Measurements from ENCODE around the gene CISD3. TPM values are rescaled to one million over a fixed set of nuclear protein-coding genes. Genes with fewer than 3 reads are reported as not detected.

CISD3 gene
- polyA plus RNA-seq, 1 donor, result 9.7 TPM

DNA sequence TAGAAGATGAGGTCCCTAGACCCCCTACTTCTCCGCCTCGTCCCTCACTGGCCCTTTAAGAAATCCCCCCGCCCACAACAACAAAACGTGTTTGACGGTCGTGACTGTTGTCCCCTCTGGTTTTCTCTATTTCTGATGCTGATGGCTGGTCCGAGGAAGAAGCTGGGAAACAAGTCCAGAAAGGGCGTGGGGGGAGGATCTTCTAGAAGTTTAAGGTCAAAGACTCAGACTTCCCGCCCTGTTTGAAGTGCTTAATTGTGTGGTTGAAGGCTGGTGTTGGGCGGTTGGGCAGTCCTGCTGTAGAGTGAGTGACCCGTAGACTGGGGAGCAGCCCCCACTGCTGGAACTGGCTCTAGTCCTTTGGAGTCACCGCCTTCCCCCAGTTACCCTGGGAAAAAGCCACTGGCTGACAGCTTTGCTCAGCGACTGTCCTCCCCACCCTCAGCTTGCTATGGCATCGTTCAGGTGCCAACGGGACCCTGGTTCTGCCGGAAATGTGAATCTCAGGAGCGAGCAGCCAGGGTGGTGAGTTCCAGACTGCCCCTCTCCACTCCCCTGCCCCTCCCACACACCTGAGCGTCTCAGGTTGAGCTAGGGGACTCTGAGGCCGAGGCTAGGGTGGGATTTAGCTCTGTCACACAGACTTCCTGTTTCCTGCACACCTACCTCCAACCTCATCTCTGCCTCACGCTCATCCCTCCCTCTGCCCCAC, 23.5 kb upstream of the CISD3 start:
- DNase-seq, result no peak

DNA sequence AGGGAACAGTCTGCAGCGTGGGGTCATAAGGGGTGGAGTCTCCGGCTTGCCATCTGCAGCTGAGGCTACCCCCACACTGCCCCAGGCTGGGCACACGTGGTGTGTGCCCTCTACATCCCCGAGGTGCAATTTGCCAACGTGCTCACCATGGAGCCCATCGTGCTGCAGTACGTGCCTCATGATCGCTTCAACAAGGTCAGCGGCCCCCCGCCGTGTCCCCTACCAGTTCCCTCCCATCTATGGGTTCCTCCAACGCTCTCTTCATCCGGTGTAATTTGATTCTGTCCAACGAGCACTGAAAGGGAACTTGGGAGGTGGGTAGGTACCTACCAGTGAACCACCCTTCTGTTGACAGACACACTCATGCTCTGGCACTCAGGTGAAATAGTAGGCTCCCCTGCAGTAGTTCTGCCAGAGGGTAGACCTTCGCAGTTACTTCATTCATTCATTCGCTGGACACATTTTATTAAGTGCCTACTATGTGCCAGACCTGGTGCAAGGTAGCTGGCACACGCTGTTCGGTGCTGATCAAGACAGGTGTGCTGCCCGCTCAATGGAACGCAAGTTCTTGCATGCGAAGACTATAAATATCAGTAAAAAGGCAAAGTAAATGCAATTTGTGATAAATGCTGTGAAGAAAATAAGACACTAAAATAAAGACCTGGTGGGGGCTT, 22.3 kb upstream of the CISD3 start:
- no peak for DNase-seq

DNA sequence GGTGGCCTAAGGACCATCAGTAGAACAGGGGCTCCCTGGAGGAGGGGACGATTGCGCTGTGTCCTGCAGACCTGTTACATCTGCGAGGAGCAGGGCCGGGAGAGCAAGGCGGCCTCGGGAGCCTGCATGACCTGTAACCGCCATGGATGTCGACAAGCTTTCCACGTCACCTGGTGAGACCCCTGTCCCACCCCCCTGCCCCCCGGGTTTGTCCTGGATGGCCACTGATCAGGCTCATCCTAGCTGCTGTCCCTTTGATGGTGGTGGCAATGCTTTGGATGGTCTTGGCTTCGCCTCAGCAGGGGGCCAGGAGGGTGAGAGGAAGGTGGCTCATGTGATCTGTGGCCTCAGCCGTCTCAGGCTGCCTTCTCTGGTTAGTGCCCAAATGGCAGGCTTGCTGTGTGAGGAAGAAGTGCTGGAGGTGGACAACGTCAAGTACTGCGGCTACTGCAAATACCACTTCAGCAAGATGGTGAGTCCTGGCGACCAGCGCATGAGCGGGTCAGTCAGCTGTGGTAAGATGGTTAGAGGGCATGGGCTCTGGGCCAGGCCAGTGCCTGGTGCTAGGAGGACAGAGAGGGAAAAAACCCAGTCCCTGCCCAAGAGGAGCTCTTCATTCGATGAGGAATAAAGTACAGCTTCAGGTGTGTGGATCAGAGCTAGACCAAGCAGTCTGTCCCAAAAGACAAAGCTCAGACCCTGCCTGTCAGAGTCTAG, 20.9 kb upstream of the CISD3 start:
- no peak for DNase-seq

DNA sequence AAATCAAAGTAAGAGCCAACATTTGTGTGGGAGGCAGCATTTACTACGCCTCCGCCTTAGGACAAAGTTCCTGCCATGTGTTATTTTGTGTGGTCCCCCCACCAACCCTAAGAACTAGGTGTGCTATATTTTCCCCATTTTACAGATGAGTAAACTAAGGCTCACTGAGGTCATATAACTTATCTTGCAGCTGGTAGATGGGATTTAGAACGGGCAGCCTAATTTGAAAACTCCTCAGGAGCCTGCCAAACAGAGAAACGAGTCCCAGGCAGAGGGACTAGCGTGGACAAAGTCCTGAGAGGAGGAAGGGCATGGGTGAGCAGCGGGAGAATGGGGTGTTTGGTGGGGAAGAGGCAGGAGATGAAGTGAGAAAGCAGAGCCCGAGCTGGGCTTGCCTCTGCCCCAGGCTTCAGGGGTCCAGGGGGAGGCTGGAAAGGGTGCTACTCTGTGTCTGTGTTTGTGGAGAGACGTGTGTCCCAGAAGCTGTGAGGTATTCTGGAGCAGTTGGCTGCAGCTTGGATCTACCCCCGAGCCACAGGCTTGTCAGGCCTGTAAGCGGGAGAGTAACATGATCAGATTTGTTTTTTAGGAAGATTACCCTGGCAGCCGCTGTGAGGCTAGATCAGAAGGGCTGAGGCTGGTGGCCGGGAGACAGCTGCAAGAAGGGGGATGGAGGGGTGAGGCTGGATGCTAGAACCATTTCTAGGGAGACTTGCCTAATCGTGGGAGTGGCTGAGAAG, 20.1 kb upstream of the CISD3 start:
- DNase-seq, result no peak

DNA sequence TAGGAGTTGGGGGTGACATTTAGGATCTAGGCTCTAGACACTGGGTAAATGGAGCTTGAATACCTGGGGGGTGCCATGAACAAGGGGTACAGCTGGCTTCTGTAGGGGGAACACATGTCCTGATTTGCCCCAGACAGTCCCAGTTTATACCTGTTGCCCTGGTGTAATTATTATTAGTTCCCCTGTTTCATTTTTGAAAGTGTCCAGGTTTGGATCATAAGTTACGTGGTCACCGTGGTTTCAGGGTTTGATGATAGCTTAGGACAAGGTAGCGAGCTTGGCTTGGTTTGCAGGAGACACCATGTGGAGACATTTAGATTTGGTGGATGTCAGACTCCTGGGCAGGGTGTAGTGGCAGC, 19.6 kb upstream of the CISD3 start:
- DNase-seq, result no peak

DNA sequence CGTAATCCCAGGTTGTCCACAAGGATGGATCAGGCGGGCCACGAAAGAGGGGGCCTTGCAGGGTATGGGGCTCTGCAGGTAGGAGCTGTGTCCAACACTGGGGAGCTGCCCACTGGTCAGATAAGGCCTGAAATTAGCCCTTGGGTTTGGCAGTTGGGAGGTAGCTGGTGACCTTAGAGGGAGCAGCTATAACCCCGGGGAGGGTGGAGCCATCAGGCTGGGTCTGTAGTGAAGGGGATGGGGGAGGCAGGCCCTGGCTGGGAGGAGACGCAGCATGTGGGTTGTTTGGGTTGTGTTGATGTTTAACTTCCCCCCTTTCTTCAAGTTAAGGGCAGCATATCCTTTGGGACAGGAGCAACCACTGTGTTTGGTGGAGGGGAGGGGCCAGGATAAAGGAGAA, 19.2 kb upstream of the CISD3 start:
- no peak for DNase-seq

DNA sequence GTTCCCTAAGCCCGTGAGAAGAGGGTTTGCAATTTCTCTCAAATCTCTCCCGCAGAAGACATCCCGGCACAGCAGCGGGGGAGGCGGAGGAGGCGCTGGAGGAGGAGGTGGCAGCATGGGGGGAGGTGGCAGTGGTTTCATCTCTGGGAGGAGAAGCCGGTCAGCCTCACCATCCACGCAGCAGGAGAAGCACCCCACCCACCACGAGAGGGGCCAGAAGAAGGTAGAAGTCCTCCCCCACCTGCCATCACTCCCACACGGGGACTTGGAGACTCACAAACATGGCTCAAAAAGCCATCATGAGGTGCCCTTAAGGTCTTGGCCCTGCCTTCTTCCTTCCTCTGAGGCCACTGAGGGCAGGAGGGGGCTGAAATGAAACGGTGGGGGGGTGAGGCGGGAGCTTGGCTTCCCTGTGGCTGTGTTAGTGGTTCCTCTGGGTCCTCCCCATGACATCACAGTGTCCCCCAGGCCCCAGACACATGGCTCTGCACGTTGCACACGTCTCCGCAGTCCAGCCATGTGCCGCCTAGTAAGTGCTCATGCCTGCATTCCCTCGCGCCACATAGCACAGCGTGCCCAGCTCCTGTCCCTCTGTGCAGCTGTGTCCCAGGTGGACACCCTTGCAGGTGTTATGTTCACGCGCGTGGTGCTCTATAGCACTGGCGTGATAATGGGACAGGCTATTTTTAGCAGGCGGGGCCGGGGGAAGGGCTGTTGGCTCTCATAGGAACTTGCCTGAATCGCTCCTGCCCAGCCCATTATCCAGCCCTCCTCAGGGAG, 18.2 kb upstream of the CISD3 start:
- DNase-seq, result no peak

DNA sequence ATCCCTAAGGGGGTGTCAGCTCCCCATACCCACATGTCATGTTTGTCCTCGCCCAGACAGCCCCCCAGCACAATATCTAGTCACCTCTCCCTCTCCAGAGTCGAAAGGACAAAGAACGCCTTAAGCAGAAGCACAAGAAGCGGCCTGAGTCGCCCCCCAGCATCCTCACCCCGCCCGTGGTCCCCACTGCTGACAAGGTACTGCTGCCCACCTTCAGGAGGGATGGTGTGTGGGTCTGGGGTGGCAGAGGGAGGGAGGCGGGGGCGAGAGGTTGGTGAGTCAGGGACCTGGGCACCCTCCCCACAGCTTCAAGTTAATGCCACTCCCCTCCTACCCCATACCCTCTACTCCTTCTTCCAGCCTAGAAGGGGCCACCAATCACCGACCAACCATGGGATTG, 17.5 kb upstream of the CISD3 start:
- no peak for DNase-seq

DNA sequence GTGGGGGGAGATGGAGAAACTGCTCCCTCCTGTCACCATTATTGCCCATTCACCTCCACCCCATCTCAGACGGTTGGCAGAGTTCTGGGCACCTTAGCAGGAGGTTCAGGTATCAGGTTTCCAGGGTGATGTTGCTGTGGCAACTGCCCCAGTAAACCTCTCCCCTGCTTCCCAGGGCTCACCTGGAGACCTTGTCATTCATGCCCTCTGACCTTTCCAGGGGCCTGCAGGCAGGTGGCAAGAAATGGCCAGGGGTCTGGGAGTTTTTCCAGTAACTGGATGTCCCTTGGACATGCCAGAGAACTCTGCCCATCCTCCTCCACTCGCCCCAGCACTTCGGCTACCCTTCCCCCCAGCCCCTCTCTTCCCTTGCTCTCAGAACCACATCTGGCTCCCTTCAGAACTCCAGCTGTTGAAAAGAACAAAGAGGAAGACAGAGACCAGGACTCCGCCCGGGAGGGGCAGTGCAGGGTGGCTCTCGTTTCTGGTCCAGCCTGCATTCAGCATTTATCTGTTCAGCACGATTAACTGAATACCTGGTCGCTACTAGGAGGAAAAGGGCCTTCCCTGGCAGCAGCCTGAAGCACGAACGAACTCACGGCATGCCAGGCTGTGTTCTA, 16.6 kb upstream of the CISD3 start:
- no peak for DNase-seq

DNA sequence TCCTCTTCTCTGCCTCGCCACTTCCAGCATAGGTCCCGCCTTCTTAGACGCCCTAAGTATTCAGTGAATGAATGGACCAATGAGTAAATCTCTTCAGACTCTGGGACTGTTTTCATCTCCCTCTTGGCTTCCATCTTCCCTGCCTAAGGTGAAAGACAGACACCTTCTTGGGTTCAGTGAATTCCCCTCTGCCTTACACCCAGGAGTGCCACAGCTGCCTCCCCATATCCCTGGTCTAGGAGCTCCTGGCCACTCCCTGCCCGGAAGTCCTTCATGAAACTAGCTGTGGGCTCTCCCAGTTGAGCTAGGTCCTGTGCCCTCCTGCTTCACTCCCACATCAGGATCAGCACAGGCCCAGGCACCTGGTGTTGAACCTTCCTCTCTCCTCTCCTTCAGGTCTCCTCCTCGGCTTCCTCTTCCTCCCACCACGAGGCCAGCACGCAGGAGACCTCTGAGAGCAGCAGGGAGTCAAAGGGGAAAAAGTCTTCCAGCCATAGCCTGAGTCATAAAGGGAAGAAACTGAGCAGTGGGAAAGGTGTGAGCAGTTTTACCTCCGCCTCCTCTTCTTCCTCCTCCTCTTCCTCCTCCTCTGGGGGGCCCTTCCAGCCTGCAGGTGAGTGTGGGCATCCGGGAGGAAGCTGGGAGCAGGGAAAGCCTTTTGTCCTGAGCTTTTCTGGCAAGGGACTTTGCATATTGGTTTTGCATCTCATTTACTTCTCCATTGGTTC, 14.8 kb upstream of the CISD3 start:
- no peak for DNase-seq

DNA sequence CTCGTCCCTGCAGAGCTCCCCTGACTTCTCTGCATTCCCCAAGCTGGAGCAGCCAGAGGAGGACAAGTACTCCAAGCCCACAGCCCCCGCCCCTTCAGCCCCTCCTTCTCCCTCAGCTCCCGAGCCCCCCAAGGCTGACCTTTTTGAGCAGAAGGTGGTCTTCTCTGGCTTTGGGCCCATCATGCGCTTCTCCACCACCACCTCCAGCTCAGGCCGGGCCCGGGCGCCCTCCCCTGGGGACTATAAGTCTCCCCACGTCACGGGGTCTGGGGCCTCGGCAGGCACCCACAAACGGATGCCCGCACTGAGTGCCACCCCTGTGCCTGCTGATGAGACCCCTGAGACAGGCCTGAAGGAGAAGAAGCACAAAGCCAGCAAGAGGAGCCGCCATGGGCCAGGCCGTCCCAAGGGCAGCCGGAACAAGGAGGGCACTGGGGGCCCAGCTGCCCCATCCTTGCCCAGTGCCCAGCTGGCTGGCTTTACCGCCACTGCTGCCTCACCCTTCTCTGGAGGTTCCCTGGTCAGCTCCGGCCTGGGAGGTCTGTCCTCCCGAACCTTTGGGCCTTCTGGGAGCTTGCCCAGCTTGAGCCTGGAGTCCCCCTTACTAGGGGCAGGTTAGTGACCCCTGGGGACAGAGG, 13.7 kb upstream of the CISD3 start:
- no peak for DNase-seq

DNA sequence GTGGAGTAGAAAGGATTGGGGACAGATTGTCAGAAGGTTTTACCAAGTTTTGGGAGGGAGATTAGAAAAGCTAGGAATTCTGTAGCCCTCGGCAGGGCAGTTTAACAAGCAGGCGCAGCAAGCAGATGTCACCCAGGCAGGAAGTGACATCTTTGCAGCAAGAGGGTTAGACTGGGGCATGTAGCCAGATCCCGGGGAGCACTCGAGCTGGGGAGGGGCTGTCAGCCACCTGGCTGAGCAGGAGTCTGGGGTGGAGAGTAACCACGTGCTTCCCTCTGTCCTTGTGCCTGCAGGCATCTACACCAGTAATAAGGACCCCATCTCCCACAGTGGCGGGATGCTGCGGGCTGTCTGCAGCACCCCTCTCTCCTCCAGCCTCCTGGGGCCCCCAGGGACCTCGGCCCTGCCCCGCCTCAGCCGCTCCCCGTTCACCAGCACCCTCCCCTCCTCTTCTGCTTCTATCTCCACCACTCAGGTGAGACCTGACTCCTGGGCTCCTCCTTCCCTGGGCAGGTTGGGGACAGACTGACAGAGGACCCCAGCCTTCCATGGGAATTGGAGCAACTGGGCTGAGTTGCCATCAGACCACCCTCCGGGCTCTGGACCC, 12.9 kb upstream of the CISD3 start:
- no peak for DNase-seq

DNA sequence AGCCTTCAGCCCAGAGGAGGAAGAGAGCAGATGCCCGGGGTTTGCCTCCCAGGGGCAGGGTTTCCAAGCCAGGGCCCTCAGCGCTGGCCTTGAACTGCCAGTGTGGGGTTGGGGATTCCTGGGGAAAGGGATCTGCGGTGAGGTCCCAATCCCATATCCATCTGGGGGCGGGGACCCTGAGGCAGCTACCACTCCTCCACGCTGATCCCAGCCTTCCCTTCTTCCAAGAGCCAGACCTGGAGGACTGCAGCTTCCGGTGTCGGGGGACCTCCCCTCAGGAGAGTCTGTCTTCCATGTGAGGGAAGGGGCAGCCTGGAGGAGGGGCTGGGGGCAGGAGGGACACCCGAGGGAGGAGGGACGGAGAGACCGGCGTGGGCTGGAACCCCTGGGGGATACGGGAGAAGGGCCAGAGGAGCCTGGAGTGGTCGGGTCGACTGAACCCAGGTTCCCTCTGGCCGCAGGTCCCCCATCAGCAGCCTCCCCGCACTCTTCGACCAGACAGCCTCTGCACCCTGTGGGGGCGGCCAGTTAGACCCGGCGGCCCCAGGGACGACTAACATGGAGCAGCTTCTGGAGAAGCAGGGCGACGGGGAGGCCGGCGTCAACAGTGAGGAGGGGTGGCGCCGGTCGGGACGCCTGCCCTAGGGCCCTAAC, 10.7 kb upstream of the CISD3 start:
- DNase-seq, result no peak

DNA sequence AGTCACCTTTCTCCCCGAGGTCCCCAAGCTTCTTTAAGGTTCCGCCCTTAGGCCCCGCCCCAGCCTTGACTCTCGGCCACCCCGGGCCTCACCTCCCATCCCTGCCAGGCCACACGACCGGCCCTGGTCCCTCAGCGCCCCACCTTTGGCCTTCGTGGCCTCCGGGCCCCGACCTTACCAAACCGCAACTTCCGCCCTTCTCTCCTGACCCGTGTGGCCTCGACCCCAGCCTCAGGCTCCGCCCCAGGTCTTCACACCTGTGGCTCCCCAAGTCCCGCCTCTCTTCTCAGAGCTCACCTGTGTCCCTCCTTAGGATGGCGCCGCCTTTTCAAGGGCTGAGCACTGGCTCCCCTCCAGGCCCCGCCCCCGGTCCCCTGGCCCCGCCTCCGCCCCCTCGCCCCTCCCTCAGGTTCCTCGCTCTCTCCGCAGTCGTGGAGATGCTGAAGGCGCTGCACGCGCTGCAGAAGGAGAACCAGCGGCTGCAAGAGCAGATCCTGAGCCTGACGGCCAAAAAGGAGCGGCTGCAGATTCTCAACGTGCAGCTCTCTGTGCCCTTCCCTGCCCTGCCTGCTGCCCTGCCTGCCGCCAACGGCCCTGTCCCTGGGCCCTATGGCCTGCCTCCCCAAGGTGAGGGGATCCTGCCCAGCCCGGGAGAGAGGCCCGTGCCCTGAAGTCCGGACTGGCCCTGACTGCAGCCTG, 10.0 kb upstream of the CISD3 start:
- DNase-seq, result no peak

DNA sequence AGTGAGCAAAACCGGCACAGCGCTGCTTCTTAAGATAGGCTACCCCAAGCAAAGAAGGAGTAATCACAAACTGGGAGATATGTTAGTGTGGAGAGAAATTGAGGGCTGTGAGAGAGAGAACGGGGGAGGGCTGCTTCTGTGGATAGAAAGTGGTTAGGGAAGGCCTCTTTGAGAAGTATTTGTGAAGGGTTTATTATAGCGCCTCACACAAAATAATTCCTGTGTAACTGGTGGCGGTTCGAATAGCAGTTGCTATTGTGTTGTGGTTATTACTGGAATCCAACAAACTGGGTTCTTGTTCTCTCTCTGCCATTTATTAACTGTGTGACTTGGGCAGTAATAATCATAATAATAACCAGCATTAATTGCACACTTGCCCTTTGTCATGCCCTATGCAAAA, 9.2 kb upstream of the CISD3 start:
- DNase-seq, result no peak

DNA sequence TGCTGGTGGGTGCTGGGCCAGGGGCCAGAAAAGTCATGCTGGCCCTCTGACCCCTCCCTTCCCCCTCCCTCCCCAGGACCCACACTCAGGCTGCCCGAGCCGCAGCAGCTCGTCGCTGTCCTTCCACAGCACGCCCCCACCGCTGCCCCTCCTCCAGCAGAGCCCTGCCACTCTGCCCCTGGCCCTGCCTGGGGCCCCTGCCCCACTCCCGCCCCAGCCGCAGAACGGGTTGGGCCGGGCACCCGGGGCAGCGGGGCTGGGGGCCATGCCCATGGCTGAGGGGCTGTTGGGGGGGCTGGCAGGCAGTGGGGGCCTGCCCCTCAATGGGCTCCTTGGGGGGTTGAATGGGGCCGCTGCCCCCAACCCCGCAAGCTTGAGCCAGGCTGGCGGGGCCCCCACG, 8.3 kb upstream of the CISD3 start:
- DNase-seq, result no peak

DNA sequence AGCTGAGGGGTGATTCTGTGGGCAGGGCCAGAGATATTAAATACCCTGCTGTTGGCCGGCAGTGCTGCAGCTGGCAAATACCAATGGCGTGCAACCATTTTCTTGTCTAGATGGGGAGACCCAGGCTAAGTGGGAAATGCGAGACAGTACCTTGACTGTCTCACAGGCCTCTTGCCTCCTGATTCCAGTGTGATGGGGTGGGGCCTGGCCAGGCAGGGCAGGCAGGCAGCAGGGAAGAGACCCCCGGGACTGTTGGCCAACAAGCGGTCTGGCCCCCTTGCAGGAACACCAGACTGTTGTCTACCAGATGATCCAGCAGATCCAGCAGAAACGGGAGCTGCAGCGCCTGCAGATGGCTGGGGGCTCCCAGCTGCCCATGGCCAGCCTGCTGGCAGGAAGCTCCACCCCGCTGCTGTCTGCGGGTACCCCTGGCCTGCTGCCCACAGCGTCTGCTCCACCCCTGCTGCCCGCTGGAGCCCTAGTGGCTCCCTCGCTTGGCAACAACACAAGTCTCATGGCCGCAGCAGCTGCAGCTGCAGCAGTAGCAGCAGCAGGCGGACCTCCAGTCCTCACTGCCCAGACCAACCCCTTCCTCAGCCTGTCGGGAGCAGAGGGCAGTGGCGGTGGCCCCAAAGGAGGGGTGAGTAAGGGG, 5.7 kb upstream of the CISD3 start:
- DNase-seq, result no peak

DNA sequence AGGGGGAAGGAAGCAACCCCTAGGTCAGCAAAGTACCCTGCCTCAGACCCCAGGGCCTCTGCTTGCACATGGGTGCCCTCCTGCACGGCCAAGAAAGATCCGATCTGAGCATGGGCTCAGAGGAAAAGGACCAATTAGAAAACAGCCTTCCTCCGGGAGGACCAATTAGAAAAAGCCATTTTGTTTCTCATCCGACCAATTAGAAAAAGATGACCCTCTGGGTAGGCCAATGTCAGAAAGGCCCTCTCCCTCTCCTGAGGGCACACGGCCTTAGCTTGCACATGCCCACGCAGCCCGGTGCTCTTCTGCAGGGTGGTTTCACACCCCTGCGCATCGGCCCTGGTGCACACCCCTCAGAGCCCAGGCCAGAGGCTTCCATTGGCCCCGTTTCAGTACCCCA, 5.1 kb upstream of the CISD3 start:
- no peak for DNase-seq
